Spleen (tissue), 11 donors: Measurements from ENCODE around the gene NAA40. TPM values are rescaled to one million over a fixed set of nuclear protein-coding genes. Genes with fewer than 3 reads are reported as not detected.

Experiments used
- DNase-seq: peaks from one replicate; pipeline ENCODE4 v3.0.0-alpha.2; 2020
- H3K27ac ChIP-seq, 8 donors: fragments of 200-600 bp; sonication (generic) in 7 of 8; 1 replicate in 4 of 8; 2 replicates in 4 of 8; pipeline versions ENCODE4 v1.5.0 to v1.8.0; 2016 to 2021; ENCODE audit warnings: inconsistent platforms in 4 of 8, mild to moderate bottlenecking in 4 of 8, moderate library complexity in 1 of 8
- H3K27me3 ChIP-seq, 7 donors: fragments of 200-600 bp; sonication (generic) in 6 of 7; replicated peaks in 1 of 7; 1 replicate in 4 of 7; 2 replicates in 3 of 7; pipeline versions ENCODE4 v1.5.0 to v1.8.0; 2016 to 2021; ENCODE audit warnings: inconsistent platforms in 3 of 7, mild to moderate bottlenecking in 1 of 7
- H3K36me3 ChIP-seq, 6 donors: fragments of 200-600 bp; sonication (generic) in 5 of 6; 1 replicate in 4 of 6; 2 replicates in 2 of 6; pipeline versions ENCODE4 v1.5.0 to v1.8.0; 2016 to 2021; ENCODE audit warnings: inconsistent platforms in 2 of 6
- H3K4me1 ChIP-seq, 6 donors: fragments of 200-600 bp; sonication (generic) in 5 of 6; 1 replicate in 3 of 6; 2 replicates in 3 of 6; pipeline versions ENCODE4 v1.5.0 to v1.8.0; 2016 to 2021; ENCODE audit warnings: inconsistent platforms in 3 of 6
- H3K4me3 ChIP-seq, 8 donors: fragments of 200-600 bp; sonication (generic) in 7 of 8; 1 replicate in 4 of 8; 2 replicates in 4 of 8; pipeline versions ENCODE4 v1.5.0 to v1.8.0; 2016 to 2021; ENCODE audit warnings: inconsistent platforms in 4 of 8, mild to moderate bottlenecking in 4 of 8, moderate library complexity in 2 of 8
- H3K9me3 ChIP-seq, 8 donors: fragments of 200-600 bp; sonication (generic) in 7 of 8; 1 replicate in 4 of 8; 2 replicates in 4 of 8; pipeline versions ENCODE4 v1.5.0 to v1.8.0; 2016 to 2021; ENCODE audit warnings: inconsistent platforms in 4 of 8
- CTCF ChIP-seq, 11 experiments: fragments of 200-600 bp in 7 of 11; fragments of 450-650 bp in 4 of 11; sonication (generic) in 4 of 11; IDR thresholded peaks in 8 of 11; conservative IDR thresholded peaks in 3 of 11; 1 replicate in 7 of 11; 2 replicates in 4 of 11; pipeline versions ENCODE4 v1.4.0 to v1.8.0; 2016 to 2021; ENCODE audit warnings: antibody characterized with exemption in 11 of 11, inconsistent platforms in 4 of 11, mild to moderate bottlenecking in 1 of 11
- POLR2A ChIP-seq, 3 donors: fragments of 450-650 bp; IDR thresholded peaks; one replicate each; pipeline ENCODE4 v1.5.1; 2017; ENCODE audit warnings: antibody characterized with exemption in 3 of 3, mild to moderate bottlenecking in 1 of 3
- POLR2AphosphoS5 ChIP-seq, 3 donors: sonication (generic); formaldehyde crosslinking; IDR thresholded peaks; one replicate each; pipeline ENCODE4 v1.5.1; 2017; ENCODE audit warnings: antibody characterized with exemption in 3 of 3
- WGBS, 5 donors: extraction: QIAGEN DNeasy Blood & Tissue Kit in 3 of 5; methylation state at CpG; one replicate each; pipeline versions ENCODE4 v1.1.5 to v1.1.7; 2013 to 2018; 5-methylcytosine and 5-hydroxymethylcytosine counted together
- intact Hi-C: fragments of 100-400 bp; cut with DNase I; formaldehyde crosslinking; loops from one replicate; pipeline ENCODE4 v1.15.0; 2023; ENCODE audit warnings: low total_unique reads
- polyA plus RNA-seq, 3 donors: library from polyadenylated mRNA; stranded (reverse); fragments of 200-250 nt; gene quantifications; one replicate each; pipeline ENCODE4 v1.2.1, GENCODE V29; 2013
- total RNA-seq, 7 donors: library from RNA; depleted of rRNA in 3 of 7; stranded (reverse); fragments of >200 nt in 3 of 7; fragmentation: NEBNext Ultra II Directional in 4 of 7; extraction: Animal tissue kit (Norgen Biotek cat#: 25700) in 4 of 7; gene quantifications; one replicate each; pipeline versions ENCODE4 v1.1.0 to v1.2.1, GENCODE V29; 2016 to 2021
- donor health status: healthy with polysubstance abuse.
- donor health status: DM: no; HTN: no; CAD: no; lungs with moderate emphysema.
- donor health status: DM: no; HTN: no; CAD: no.
- donor health status: Bipolar disorder and iron deficiency.
- donor health status: healthy.
- donor health status: DM: no; HTN: no; CAD: no.
- donor health status: DM: yes; HTN: yes; CAD: no.

NAA40 gene
- total and polyA plus RNA-seq, 10 donors = 12.1 to 45.4 (median 30.2) TPM

- intact Hi-C loops = no loop called here
- Histone ChIP-seq H3K4me3 (peak overlapping the region in 7 of 8 donors; percentile 33 to 76 (median 47)), H3K27ac (peak overlapping the region in 5 of 8 donors; percentile 30 to 60 (median 43)), H3K36me3 (no peaks in the 10 kb centered on the region), H3K27me3 (peaks cover 0 to 59% (median 6%) of the 10 kb centered on the region in 7 donors), H3K4me1 (peaks cover 27 to 64% (median 50%) of the 10 kb centered on the region in 6 donors), H3K9me3 (no peaks in the 10 kb centered on the region)
- 17 to 27% (median 20%) methylated on average over 16 to 50 of the region's 50 CpGs for WGBS, 5 donors
- TF ChIP-seq POLR2A (IDR thresholded peaks at IDR 0.05) (no peak), POLR2AphosphoS5 (IDR thresholded peaks at IDR 0.05) (peak in 1 of 3 donors; percentile 24)
- no peak for DNase-seq
Measured at GRCh38 chr11:63917692-63918506, 20.9 kb upstream of the NAA40 start.

GRCh38 chr11:63918507-63919191 is 20.2 kb upstream of the NAA40 start:
- TF ChIP-seq CTCF (IDR thresholded peaks at IDR 0.05 in 8 of 11, conservative IDR thresholded peaks at IDR 0.05 in 3 of 11) = no peak
- no peak for TF ChIP-seq POLR2A (IDR thresholded peaks at IDR 0.05)
- no peak for TF ChIP-seq POLR2AphosphoS5 (IDR thresholded peaks at IDR 0.05)
- peak overlapping the region in 2 of 8 donors; percentile 27 to 76 for H3K4me3 ChIP-seq
- H3K36me3 ChIP-seq = no peaks in the 10 kb centered on the region
- intact Hi-C loops = no loop called here
- H3K27ac ChIP-seq = peak overlapping the region in 3 of 8 donors; percentile 37 to 60 (median 58)
- H3K27me3 ChIP-seq = peaks cover 0 to 59% (median 6%) of the 10 kb centered on the region in 7 donors
- peaks cover 27 to 64% (median 50%) of the 10 kb centered on the region in 6 donors for H3K4me1 ChIP-seq
- no peaks in the 10 kb centered on the region for H3K9me3 ChIP-seq
- 59 to 70% (median 65%) methylated on average over 8 to 9 of the region's 9 CpGs for WGBS, 5 donors
- DNase-seq = no peak

GRCh38 chr11:63919267-63920125 is 19.3 kb upstream of the NAA40 start:
- peak overlapping the region in 5 of 8 donors; percentile 6 to 58 (median 9) for H3K27ac ChIP-seq
- DNase-seq = no peak
- intact Hi-C loops = no loop called here
- H3K27me3 ChIP-seq = peaks cover 0 to 59% (median 6%) of the 10 kb centered on the region in 7 donors
- H3K4me1 ChIP-seq = peaks cover 27 to 64% (median 50%) of the 10 kb centered on the region in 6 donors
- H3K36me3 ChIP-seq = no peaks in the 10 kb centered on the region
- no peaks in the 10 kb centered on the region for H3K9me3 ChIP-seq
- WGBS, 5 donors = 24 to 37% (median 27%) methylated on average over 7 to 41 of the region's 41 CpGs
- peak overlapping the region in 6 of 8 donors; percentile 8 to 58 (median 22) for H3K4me3 ChIP-seq
- TF ChIP-seq POLR2A (IDR thresholded peaks at IDR 0.05) (no peak), POLR2AphosphoS5 (IDR thresholded peaks at IDR 0.05) (no peak), CTCF (IDR thresholded peaks at IDR 0.05 in 8 of 11, conservative IDR thresholded peaks at IDR 0.05 in 3 of 11) (no peak)
